Measurements from ENCODE around the gene CCNK.

- TF ChIP-seq CTCF (IDR thresholded peaks at IDR 0.05; ENCODE audit: insufficient read depth, low read length, poor library complexity, severe bottlenecking) (no peak), EZH2phosphoT487 (conservative IDR thresholded peaks at IDR 0.05; ENCODE audit: low read length) (no peak)
Measured at GRCh38 chr14:99468836-99469592, 12.2 kb upstream of the CCNK start.

Data from SU-DHL-6 (cell line).